AG09319 (cell line): ENCODE data around the gene GOT1.
A peak's percentile ranks its signal among the peaks of the same experiment; 100 is the strongest.

Experiments used
- DNase-seq: peaks from one replicate; pipeline ENCODE4 v3.0.0-alpha.2; 2010; ENCODE audit warnings: low read depth; ENCODE audit errors: extremely low read depth
- CTCF ChIP-seq: IDR thresholded peaks from 2 replicates; pipeline ENCODE4 v1.5.1; 2011; ENCODE audit warnings: low read depth, mild to moderate bottlenecking, inconsistent platforms, low read length, moderate library complexity

The GOT1 gene

GRCh38 chr10:99432881-99433280, 2.5 kb upstream of the GOT1 start:
- DNase-seq = no peak
- no peak for TF ChIP-seq CTCF

GRCh38 chr10:99432047-99432446, 1.6 kb upstream of the GOT1 start:
- TF ChIP-seq CTCF = no peak
- DNase-seq = no peak

- peak; percentile 11 for DNase-seq
Observed at GRCh38 chr10:99431190-99431760, 851 bp upstream of the GOT1 start.

GRCh38 chr10:99430116-99430450, 341 bp downstream of the GOT1 start:
- TF ChIP-seq CTCF = no peak; the same call in 1 of the 2 replicates
- peak; percentile 2 for DNase-seq

More at GRCh38 chr10:99431190-99431760, 851 bp upstream of the GOT1 start:
- TF ChIP-seq CTCF = no peak

GRCh38 chr10:99429517-99430095, 818 bp downstream of the GOT1 start:
- no peak for DNase-seq
- TF ChIP-seq CTCF = no peak

GRCh38 chr10:99427566-99428190, 2.7 kb downstream of the GOT1 start:
- DNase-seq = no peak
- no peak for TF ChIP-seq CTCF

GRCh38 chr10:99426689-99427088, 3.7 kb downstream of the GOT1 start:
- TF ChIP-seq CTCF = no peak
- DNase-seq = no peak
